Common myeloid progenitor, CD34-positive (primary cell): ENCODE data around the gene PRRT1B.

Experiments
- CTCF ChIA-PET: fragments of 350-600 bp; sonication (Branson Sonifier 250); formaldehyde crosslinking; loops from one replicate; lab custom pipeline; 2021; ENCODE audit warnings: antibody characterized with exemption; lab: Charles Lee
- POLR2A ChIA-PET: fragments of 350-600 bp; sonication (Branson Sonifier 250); formaldehyde crosslinking; loops from one replicate; lab custom pipeline; 2021; ENCODE audit warnings: antibody characterized with exemption; lab: Charles Lee
- DNase-seq, 3 donors: peaks; one replicate each; pipeline versions ENCODE4 v3.0.0 to v3.0.0-alpha.2; 2013
- H3K27ac ChIP-seq, 2 experiments: 1 replicate in 1 of 2; 2 replicates in 1 of 2; pipeline ENCODE4 v1.7.0; 2013; ENCODE audit warnings: inconsistent platforms in 2 of 2, low read length in 2 of 2, mild to moderate bottlenecking in 2 of 2, low read depth in 1 of 2, moderate library complexity in 1 of 2; ENCODE audit not compliant: severe bottlenecking in 2 of 2, insufficient read depth in 1 of 2, poor library complexity in 1 of 2
- H3K27me3 ChIP-seq, 5 experiments: replicated peaks in 2 of 5; 1 replicate in 3 of 5; 2 replicates in 2 of 5; pipeline versions ENCODE4 v1.6.1 to v1.7.0; 2013; ENCODE audit warnings: low read length in 4 of 5, mild to moderate bottlenecking in 2 of 5, moderate library complexity in 2 of 5, inconsistent platforms in 1 of 5; ENCODE audit not compliant: insufficient read depth in 5 of 5, control insufficient read depth in 4 of 5
- H3K36me3 ChIP-seq, 4 experiments: 1 replicate in 2 of 4; 2 replicates in 2 of 4; pipeline versions ENCODE4 v1.6.1 to v1.7.0; 2013; ENCODE audit warnings: low read length in 3 of 4, control low read depth in 1 of 4, mild to moderate bottlenecking in 1 of 4; ENCODE audit not compliant: control insufficient read depth in 4 of 4, insufficient read depth in 4 of 4
- H3K4me1 ChIP-seq, 4 experiments: 1 replicate in 3 of 4; 2 replicates in 1 of 4; pipeline versions ENCODE4 v1.6.1 to v1.7.1; 2013; ENCODE audit warnings: low read length in 3 of 4, mild to moderate bottlenecking in 3 of 4, control low read depth in 1 of 4, inconsistent platforms in 1 of 4, moderate library complexity in 1 of 4; ENCODE audit not compliant: control insufficient read depth in 4 of 4, insufficient read depth in 4 of 4; ENCODE audit errors: control extremely low read depth in 1 of 4
- H3K4me3 ChIP-seq, 7 experiments: 1 replicate in 4 of 7; 2 replicates in 3 of 7; pipeline versions ENCODE4 v1.5.1 to v1.7.0; 2013; ENCODE audit warnings: mild to moderate bottlenecking in 7 of 7, low read length in 6 of 7, moderate library complexity in 6 of 7, inconsistent platforms in 2 of 7, low read depth in 2 of 7, control low read depth in 1 of 7; ENCODE audit not compliant: insufficient read depth in 4 of 7, control insufficient read depth in 1 of 7; ENCODE audit errors: extremely low read depth in 1 of 7
- H3K9me3 ChIP-seq, 5 experiments: 1 replicate in 4 of 5; 2 replicates in 1 of 5; pipeline versions ENCODE4 v1.6.1 to v1.7.1; 2013; ENCODE audit warnings: low read length in 4 of 5, mild to moderate bottlenecking in 2 of 5, inconsistent platforms in 1 of 5, low read depth in 1 of 5, moderate library complexity in 1 of 5; ENCODE audit not compliant: control insufficient read depth in 4 of 5, insufficient read depth in 2 of 5; ENCODE audit errors: control extremely low read depth in 1 of 5
- WGBS: methylation state at CpG from one replicate; pipeline ENCODE4 v1.1.5; 2013; ENCODE audit not compliant: insufficient coverage; 5-methylcytosine and 5-hydroxymethylcytosine counted together

The PRRT1B gene

GRCh38 chr9:131590907-131591844 lies 45.9 kb downstream of the PRRT1B start:
- Histone ChIP-seq H3K4me3 (peak overlapping the region in 4 of 7 experiments; percentile 6 to 50 (median 19)), H3K4me1 (peaks cover 3 to 24% (median 18%) of the 10 kb centered on the region in 4 experiments), H3K27me3 (no peaks in the 10 kb centered on the region), H3K36me3 (peaks cover 7 to 62% (median 36%) of the 10 kb centered on the region in 4 experiments), H3K9me3 (no peaks in the 10 kb centered on the region), H3K27ac (no peak overlapping the region)
- peak; percentile 69 to 78 (median 77) for DNase-seq
- ChIA-PET POLR2A (interaction anchor here (1.2 kb wide), 1 partner anchor 65 kb away, joined by 3 read pairs; no protein-coding TSS in a partner anchor), CTCF (interaction anchor here (0.7 to 7.1 kb wide), 32 partner anchors 10 to 168 kb away, joined by 3 to 148 read pairs (median 4); partner anchors contain the start of gene RAPGEF1)
- WGBS = 51% methylated on average over 17 of the region's 21 CpGs

GRCh38 chr9:131591845-131592208 lies 46.5 kb downstream of the PRRT1B start:
- Histone ChIP-seq H3K27me3 (no peaks in the 10 kb centered on the region), H3K27ac (no peak overlapping the region), H3K9me3 (no peaks in the 10 kb centered on the region), H3K4me3 (no peak overlapping the region), H3K36me3 (peaks cover 7 to 69% (median 41%) of the 10 kb centered on the region in 4 experiments), H3K4me1 (peaks cover 3 to 28% (median 18%) of the 10 kb centered on the region in 4 experiments)
- 100% methylated on average over 3 of the region's 6 CpGs for WGBS
- no peak for DNase-seq
- ChIA-PET POLR2A (interaction anchor here (1.2 kb wide), 1 partner anchor 65 kb away, joined by 3 read pairs; no protein-coding TSS in a partner anchor), CTCF (interaction anchor here (0.7 to 7.1 kb wide), 28 partner anchors 9 to 168 kb away, joined by 3 to 148 read pairs (median 4); partner anchors contain the start of gene RAPGEF1)

- Histone ChIP-seq H3K4me3 (no peak overlapping the region), H3K27ac (no peak overlapping the region), H3K4me1 (peaks cover 3 to 41% (median 21%) of the 10 kb centered on the region in 4 experiments), H3K36me3 (peaks cover 5 to 69% (median 41%) of the 10 kb centered on the region in 4 experiments), H3K9me3 (no peaks in the 10 kb centered on the region), H3K27me3 (no peaks in the 10 kb centered on the region)
- no peak for DNase-seq
- WGBS = 79% methylated on average over 12 of the region's 15 CpGs
- ChIA-PET POLR2A (no interaction called here), CTCF (interaction anchor here (0.9 to 7.1 kb wide), 6 partner anchors 8 to 160 kb away, joined by 3 to 148 read pairs (median 8); partner anchors contain the start of gene RAPGEF1)
Observed at GRCh38 chr9:131593091-131593820, 47.9 kb downstream of the PRRT1B start.

- Histone ChIP-seq H3K27me3 (no peaks in the 10 kb centered on the region), H3K4me1 (peaks cover 3 to 45% (median 25%) of the 10 kb centered on the region in 4 experiments), H3K9me3 (no peaks in the 10 kb centered on the region), H3K27ac (no peak overlapping the region), H3K4me3 (no peak overlapping the region), H3K36me3 (peaks cover 3 to 60% (median 38%) of the 10 kb centered on the region in 4 experiments)
- 94% methylated on average over 21 of the region's 21 CpGs for WGBS
- ChIA-PET CTCF (interaction anchor here (0.9 to 7.1 kb wide), 7 partner anchors 16 to 156 kb away, joined by 3 to 148 read pairs (median 4); partner anchors contain the start of gene RAPGEF1), POLR2A (no interaction called here)
- DNase-seq = no peak
Observed at GRCh38 chr9:131593936-131594665, 48.8 kb downstream of the PRRT1B start.

- H3K27ac ChIP-seq = no peak overlapping the region
- POLR2A ChIA-PET = no interaction called here
Observed at GRCh38 chr9:131594906-131595665, 49.8 kb downstream of the PRRT1B start.

More at GRCh38 chr9:131594906-131595665, 49.8 kb downstream of the PRRT1B start:
- H3K36me3 ChIP-seq = peaks cover 8 to 56% (median 36%) of the 10 kb centered on the region in 4 experiments
- H3K27me3 ChIP-seq = no peaks in the 10 kb centered on the region
- no peaks in the 10 kb centered on the region for H3K9me3 ChIP-seq
- no peak overlapping the region for H3K4me3 ChIP-seq
- DNase-seq = no peak
- WGBS = 89% methylated on average over 14 of the region's 20 CpGs
- peaks cover 3 to 40% (median 20%) of the 10 kb centered on the region in 4 experiments for H3K4me1 ChIP-seq
- CTCF ChIA-PET = interaction anchor here (0.9 to 7.1 kb wide), 6 partner anchors 15 to 155 kb away, joined by 3 to 148 read pairs (median 4); partner anchors contain the start of gene RAPGEF1
